Measurements from ENCODE around the gene DKC1.

The DKC1 gene

GRCh38 chrX:154731881-154732280 lies 30.8 kb upstream of the DKC1 start:
- Histone ChIP-seq H3K4me3 (ENCODE audit: low read depth, low read length, poor library complexity, severe bottlenecking) (no peak overlapping the region), H3K36me3 (ENCODE audit: insufficient read depth, low read length) (no peaks in the 10 kb centered on the region), H3K9me3 (ENCODE audit: low read length) (no peaks in the 10 kb centered on the region), H3K9ac (ENCODE audit: low read length) (no peak overlapping the region), H3K27ac (ENCODE audit: low read depth, low read length, poor library complexity, severe bottlenecking) (no peak overlapping the region), H3F3A (ENCODE audit: insufficient read depth, low read length) (no peaks in the 10 kb centered on the region), H3K4me2 (ENCODE audit: low read length) (no peak overlapping the region), H3K9me2 (ENCODE audit: low read depth, low read length) (no peaks in the 10 kb centered on the region), H3K79me2 (ENCODE audit: insufficient read depth, low read length) (no peaks in the 10 kb centered on the region), H3K4me1 (ENCODE audit: insufficient read depth, low read length, severe bottlenecking) (peaks cover 12% of the 10 kb centered on the region), H3K27me3 (ENCODE audit: insufficient read depth, low read length) (no peaks in the 10 kb centered on the region), H4K20me1 (ENCODE audit: insufficient read depth, low read length) (no peaks in the 10 kb centered on the region), H2AFZ (ENCODE audit: low read length) (no peak overlapping the region)
- no peak for TF ChIP-seq CTCF (IDR thresholded peaks at IDR 0.05; ENCODE audit: low read length)

DNA sequence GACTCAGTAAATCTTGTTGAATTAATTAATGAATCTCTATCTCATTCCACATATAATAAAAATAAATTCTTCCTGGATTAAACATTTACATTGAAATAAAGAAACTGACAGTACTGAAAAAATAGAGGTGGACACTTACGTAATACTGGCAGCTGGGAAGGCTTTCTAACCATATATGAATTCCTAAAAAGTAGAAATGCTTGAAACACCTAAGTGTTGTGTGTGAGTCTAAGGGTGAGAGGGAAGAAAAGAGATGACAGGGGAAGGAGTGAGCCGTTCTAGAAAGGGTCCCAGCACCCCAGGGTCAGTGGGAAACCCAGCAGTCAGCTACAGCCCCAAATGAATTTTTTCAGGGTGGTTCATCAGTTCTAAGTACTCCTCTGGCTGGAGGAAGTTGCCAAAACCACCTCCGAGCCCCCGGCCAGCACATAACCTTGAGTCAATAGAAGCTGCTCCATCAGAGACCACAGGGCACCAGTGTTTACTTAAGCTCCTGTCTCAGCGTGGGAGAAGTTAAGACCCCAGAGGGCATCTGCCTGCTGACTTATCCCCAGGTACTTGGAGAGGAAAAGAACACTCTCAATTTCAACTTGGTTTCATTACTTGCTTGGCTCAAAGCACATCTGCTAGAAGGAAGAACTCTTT lies 30.1 kb upstream of the DKC1 start:
- TF ChIP-seq CTCF (IDR thresholded peaks at IDR 0.05; ENCODE audit: low read length) (no peak), EZH2 (IDR thresholded peaks at IDR 0.05; ENCODE audit: borderline replicate concordance, low read length) (no peak)
- no peak overlapping the region for H3K4me3 ChIP-seq (ENCODE audit: low read depth, low read length, poor library complexity, severe bottlenecking)
- H2AFZ ChIP-seq (ENCODE audit: low read length) = no peak overlapping the region
- no peaks in the 10 kb centered on the region for H3K27me3 ChIP-seq (ENCODE audit: insufficient read depth, low read length)
- H3F3A ChIP-seq (ENCODE audit: insufficient read depth, low read length) = no peaks in the 10 kb centered on the region
- no peaks in the 10 kb centered on the region for H4K20me1 ChIP-seq (ENCODE audit: insufficient read depth, low read length)
- no peak overlapping the region for H3K27ac ChIP-seq (ENCODE audit: low read depth, low read length, poor library complexity, severe bottlenecking)
- H3K79me2 ChIP-seq (ENCODE audit: insufficient read depth, low read length) = no peaks in the 10 kb centered on the region
- no peak overlapping the region for H3K9ac ChIP-seq (ENCODE audit: low read length)
- no peak overlapping the region for H3K4me2 ChIP-seq (ENCODE audit: low read length)
- peaks cover 12% of the 10 kb centered on the region for H3K4me1 ChIP-seq (ENCODE audit: insufficient read depth, low read length, severe bottlenecking)
- H3K9me3 ChIP-seq (ENCODE audit: low read length) = no peaks in the 10 kb centered on the region
- H3K9me2 ChIP-seq (ENCODE audit: low read depth, low read length) = no peaks in the 10 kb centered on the region
- no peaks in the 10 kb centered on the region for H3K36me3 ChIP-seq (ENCODE audit: insufficient read depth, low read length)

DNA sequence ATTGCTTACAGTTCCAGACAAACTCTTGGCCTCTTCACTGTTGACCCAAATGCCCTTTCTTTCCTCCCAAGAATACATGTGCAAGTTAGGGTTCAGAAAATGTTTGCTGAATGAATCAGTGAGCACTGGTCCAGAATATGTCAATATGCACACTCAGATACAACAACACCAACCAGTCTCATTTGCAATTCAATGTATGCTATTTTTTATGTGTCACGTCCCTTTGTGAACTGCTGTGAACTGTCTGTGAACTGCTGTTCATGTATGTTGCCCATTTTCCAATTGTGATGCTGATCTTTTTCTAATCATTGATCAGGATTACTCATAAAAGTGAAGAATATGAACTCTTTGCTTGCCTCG lies 29.6 kb upstream of the DKC1 start:
- Histone ChIP-seq H3F3A (ENCODE audit: insufficient read depth, low read length) (no peaks in the 10 kb centered on the region), H3K4me3 (ENCODE audit: low read depth, low read length, poor library complexity, severe bottlenecking) (no peak overlapping the region), H3K79me2 (ENCODE audit: insufficient read depth, low read length) (no peaks in the 10 kb centered on the region), H3K9ac (ENCODE audit: low read length) (no peak overlapping the region), H2AFZ (ENCODE audit: low read length) (no peak overlapping the region), H3K36me3 (ENCODE audit: insufficient read depth, low read length) (no peaks in the 10 kb centered on the region), H3K27ac (ENCODE audit: low read depth, low read length, poor library complexity, severe bottlenecking) (no peak overlapping the region), H4K20me1 (ENCODE audit: insufficient read depth, low read length) (no peaks in the 10 kb centered on the region), H3K9me2 (ENCODE audit: low read depth, low read length) (no peaks in the 10 kb centered on the region), H3K9me3 (ENCODE audit: low read length) (no peaks in the 10 kb centered on the region), H3K27me3 (ENCODE audit: insufficient read depth, low read length) (no peaks in the 10 kb centered on the region), H3K4me2 (ENCODE audit: low read length) (no peak overlapping the region), H3K4me1 (ENCODE audit: insufficient read depth, low read length, severe bottlenecking) (peaks cover 12% of the 10 kb centered on the region)
- TF ChIP-seq EZH2 (IDR thresholded peaks at IDR 0.05; ENCODE audit: borderline replicate concordance, low read length) (no peak), CTCF (IDR thresholded peaks at IDR 0.05; ENCODE audit: low read length) (no peak)

Measured in OCI-LY1 (cell line).